Measurements from ENCODE around the gene CD226. TPM values are rescaled to one million over a fixed set of nuclear protein-coding genes. Genes with fewer than 3 reads are reported as not detected.
"Not testable (repeated sequence)": the region's sequence is repeated elsewhere in the genome, so short reads cannot be mapped to it uniquely, and the experiment has no call there.

CD226 gene
- total and polyA plus RNA-seq, 2 donors, result 0.89 to 3.6 TPM

DNA sequence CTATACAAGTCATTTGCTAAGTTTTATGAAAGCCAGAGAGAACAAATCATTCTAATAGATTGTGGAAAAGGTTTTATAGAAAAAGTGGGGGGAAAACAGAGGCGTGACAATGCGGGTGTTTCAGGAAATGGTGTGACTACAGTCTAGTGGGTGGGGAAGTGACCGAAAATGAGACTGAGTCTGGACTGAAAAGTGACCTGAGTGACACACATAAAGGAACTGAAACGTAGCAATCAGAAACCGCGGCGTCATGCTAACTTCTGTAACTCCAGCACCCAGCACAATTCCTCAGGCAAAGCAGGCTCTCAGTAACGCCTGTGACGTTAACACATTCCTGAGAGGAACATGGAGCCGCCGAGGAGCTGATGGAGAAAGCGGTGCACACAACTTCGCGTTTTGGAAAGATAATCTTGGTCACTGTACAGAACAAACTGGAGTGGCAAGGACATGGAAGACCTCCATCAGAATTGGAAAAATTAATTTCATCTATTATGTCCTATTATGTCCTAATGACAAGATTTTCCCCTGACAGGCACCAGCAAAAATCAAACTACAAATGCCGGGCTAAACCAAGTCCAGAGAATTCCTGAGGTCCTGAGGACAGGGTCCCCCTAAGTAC, 1.4 kb upstream of the CD226 start:
- no peak for DNase-seq (ENCODE audit: extremely low spot score)
- Histone ChIP-seq H3K4me1 (ENCODE audit: insufficient read depth) (no peaks in the 10 kb centered on the region), H3K27ac (ENCODE audit: low read depth) (no peak overlapping the region), H3K36me3 (ENCODE audit: insufficient read depth) (no peaks in the 10 kb centered on the region), H3K4me3 (ENCODE audit: low read depth, low read length) (no peak overlapping the region)
- WGBS, result 62% methylated on average over 15 of the region's 15 CpGs

DNA sequence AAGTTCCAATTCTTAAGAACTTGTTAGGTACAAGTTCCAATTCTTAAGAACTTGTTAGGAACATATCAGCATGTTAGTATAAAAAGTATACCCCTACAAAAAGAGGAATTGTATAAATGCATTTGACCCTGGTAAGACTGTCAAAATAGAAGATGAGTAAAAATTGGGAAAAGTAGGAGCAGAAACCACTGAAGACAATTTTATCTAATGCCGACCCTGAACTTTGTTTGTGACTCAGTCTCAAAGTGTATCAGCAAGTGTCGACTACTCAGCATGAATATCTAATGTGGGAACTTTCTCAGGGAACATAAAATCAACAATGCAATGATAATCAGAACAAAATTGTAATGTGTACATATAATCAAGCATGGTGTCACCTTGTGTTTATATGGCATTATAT, 583 bp upstream of the CD226 start:
- Histone ChIP-seq H3K36me3 (ENCODE audit: insufficient read depth) (no peaks in the 10 kb centered on the region), H3K4me3 (ENCODE audit: low read depth, low read length) (no peak overlapping the region), H3K4me1 (ENCODE audit: insufficient read depth) (no peaks in the 10 kb centered on the region), H3K27ac (ENCODE audit: low read depth) (no peak overlapping the region)
- 81% methylated on average over 2 of the region's 2 CpGs for WGBS
- no peak for DNase-seq (ENCODE audit: extremely low spot score)

DNA sequence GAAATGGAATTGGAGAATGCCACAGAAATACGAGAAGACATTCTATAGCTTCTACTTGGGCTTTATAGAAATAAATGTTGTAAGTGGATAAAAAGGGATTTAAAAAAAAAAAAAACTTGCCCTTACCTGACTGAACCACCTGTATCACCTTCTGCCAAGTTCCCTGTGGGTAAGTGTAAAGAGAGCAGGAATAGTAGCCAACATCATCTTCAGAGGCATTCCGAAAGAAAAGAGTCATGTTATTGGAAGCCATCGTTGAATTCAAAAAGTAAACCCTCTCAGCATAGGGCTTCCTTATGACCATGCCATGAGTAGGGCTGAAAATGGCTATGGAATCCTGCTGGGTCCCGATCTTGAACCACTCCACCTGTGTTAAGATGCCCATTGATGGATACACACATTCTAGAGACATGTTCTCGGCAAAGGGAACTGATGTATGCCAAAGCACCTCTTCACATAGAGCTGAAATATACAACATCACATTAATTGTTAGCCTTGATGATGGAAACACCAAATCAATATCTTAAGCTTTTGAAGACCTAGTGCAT, 991 bp downstream of the CD226 start:
- Histone ChIP-seq H3K4me3 (ENCODE audit: low read depth, low read length) (no peak overlapping the region), H3K27ac (ENCODE audit: low read depth) (no peak overlapping the region), H3K36me3 (ENCODE audit: insufficient read depth) (no peaks in the 10 kb centered on the region), H3K4me1 (ENCODE audit: insufficient read depth) (no peaks in the 10 kb centered on the region)
- no peak for DNase-seq (ENCODE audit: extremely low spot score)
- WGBS, result 95% methylated on average over 5 of the region's 5 CpGs

DNA sequence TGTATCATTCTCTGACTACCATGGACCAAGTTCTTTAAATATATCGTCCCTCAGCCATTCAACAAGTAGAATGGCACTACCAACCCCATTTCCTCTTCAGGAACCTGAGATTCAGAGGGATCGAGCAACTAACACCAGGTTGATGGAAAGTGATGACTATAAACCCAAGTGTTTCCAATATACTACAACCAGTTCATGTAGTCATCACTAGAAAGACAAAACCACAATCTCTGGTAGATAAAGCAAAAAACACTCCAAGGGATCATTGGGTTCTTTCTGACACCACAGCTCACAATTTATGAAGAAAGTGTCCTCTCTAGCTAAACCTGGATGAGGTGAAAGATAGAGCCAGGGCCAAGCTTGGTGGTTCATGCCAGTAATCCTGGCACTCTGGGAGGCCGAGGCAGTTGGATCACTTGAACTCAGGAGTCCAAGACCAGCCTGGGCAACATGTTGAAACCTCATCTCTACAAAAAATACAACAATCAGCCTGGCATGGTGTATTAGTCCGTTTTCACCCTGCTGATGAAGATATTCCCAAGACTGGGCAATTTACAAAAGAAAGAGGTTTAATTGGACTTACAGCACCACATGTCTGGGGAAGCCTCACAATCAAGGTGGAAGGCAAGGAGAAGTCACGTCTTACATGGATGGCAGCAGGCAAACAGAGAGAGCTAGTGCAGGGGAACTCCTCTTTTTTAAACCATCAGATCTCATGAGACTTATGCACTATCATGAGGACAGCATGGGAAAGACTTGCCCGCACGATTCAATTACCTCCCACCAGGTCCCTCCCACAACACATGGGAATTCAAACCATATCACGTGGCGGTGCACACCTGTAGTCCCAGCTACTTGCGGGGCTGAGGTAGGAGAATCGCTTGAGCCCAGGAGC, 2.2 kb downstream of the CD226 start:
- DNase-seq (ENCODE audit: extremely low spot score), result no peak
- Histone ChIP-seq H3K4me3 (ENCODE audit: low read depth, low read length) (no peak overlapping the region), H3K4me1 (ENCODE audit: insufficient read depth) (no peaks in the 10 kb centered on the region), H3K27ac (ENCODE audit: low read depth) (no peak overlapping the region), H3K36me3 (ENCODE audit: insufficient read depth) (no peaks in the 10 kb centered on the region)
- 94% methylated on average over 11 of the region's 11 CpGs for WGBS

DNA sequence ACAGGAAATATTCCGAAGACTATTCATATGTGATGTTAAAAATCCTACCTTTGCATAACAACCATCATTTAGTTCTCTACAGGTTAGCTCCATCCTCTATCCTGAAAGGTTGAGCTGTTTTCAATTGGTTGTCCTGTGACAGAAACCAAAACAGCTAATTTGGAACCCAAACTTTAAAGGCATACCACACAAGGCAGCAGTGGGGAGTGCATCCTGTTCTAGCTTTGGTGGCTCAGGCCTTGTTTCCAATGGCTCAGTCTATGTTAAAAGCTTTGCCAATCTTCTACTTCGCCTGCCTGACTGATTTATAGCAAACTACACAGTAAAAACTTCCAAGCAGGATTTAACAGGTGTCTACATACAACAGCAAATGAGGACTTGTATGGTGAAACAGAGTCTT, 3.2 kb downstream of the CD226 start:
- 87% methylated on average over 2 of the region's 2 CpGs for WGBS
- no peak for DNase-seq (ENCODE audit: extremely low spot score)
- Histone ChIP-seq H3K4me3 (ENCODE audit: low read depth, low read length) (no peak overlapping the region), H3K4me1 (ENCODE audit: insufficient read depth) (no peaks in the 10 kb centered on the region), H3K36me3 (ENCODE audit: insufficient read depth) (no peaks in the 10 kb centered on the region), H3K27ac (ENCODE audit: low read depth) (no peak overlapping the region)

DNA sequence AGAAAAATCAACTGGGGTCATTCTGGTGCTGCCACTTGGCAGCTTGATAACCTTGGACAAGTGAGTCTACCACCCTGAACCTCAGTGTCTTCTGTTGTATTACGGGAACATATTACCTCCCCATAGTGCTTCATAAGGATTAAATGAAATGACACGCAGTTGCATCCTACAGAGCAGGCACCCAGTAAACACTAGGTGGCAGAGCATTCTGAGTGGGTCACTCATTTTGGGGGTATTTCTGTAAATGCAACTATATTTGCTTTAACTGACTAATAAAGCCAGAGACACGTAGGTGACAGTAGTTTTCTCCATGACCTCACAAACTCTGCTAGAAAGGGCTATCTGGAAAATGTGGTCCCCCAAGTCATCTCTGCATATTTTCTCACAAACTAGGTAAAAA, 4.7 kb downstream of the CD226 start:
- WGBS, result 96% methylated on average over 3 of the region's 3 CpGs
- no peak for DNase-seq (ENCODE audit: extremely low spot score)
- Histone ChIP-seq H3K36me3 (ENCODE audit: insufficient read depth) (no peaks in the 10 kb centered on the region), H3K4me3 (ENCODE audit: low read depth, low read length) (no peak overlapping the region), H3K27ac (ENCODE audit: low read depth) (no peak overlapping the region), H3K4me1 (ENCODE audit: insufficient read depth) (no peaks in the 10 kb centered on the region)

DNA sequence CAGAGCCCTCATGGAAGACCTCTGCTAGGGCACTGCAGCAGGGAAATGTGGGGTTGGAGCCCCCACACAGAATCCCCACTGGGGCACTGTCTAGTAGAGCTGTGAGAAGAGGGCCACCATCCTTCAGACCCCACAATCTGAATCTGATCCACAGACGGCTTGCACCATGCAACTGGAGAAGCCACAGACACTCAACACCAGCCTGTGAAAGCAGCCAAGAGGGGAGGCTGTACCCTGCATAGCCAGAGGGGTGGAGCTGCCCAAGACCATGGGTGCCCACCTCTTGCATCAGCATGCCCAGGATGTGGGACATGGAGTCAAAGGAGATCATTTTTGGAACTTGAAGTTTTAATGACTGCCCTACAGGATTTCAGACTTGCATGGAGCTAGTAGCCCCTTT, 6.5 kb downstream of the CD226 start:
- WGBS, result 96% methylated on average over 1 of the region's 1 CpG
- Histone ChIP-seq H3K27ac (ENCODE audit: low read depth) (no peak overlapping the region), H3K4me1 (ENCODE audit: insufficient read depth) (no peaks in the 10 kb centered on the region), H3K4me3 (ENCODE audit: low read depth, low read length) (no peak overlapping the region), H3K36me3 (ENCODE audit: insufficient read depth) (no peaks in the 10 kb centered on the region)
- DNase-seq (ENCODE audit: extremely low spot score), result no peak

DNA sequence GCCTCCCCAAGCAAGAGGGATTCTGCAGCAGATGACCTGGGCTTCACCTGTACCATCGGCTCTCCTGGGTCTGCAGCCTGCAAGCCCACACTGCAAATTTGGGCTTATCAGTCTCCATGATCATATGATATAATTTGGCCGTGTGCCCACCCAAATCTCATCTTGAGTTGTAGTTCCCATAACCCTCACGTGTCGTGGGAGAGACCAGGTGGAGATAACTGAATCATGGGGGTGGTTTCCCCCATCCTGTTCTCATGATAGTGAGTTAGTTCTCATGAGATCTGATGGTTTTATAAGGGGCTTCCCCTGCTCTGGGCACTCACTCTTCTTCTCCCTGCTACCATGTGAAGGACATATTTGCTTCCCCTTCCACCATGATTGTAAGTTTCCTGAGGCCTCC, 7.9 kb downstream of the CD226 start:
- WGBS, result 80% methylated on average over 4 of the region's 4 CpGs

DNA sequence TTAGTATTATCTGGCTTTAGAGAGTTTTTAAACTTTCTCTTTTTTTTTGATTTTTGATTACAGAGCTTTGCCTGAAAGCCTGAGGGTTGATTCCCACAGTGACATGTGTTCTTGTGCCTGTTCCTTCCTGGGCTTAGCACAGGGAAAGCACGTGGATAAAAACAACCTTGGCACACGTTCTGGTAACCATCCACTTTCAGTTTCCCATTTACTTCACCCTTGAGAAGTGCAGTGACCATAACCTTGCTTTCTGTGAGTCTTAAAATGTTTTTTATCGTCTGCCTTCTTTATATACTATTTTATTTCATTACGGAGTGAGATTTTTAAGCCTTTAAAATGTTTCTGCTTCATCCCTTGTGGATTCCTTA, 11.5 kb downstream of the CD226 start:
- WGBS, result 43% methylated on average over 4 of the region's 4 CpGs
- Histone ChIP-seq H3K36me3 (ENCODE audit: insufficient read depth) (no peaks in the 10 kb centered on the region), H3K27ac (ENCODE audit: low read depth) (no peak overlapping the region), H3K4me1 (ENCODE audit: insufficient read depth) (no peaks in the 10 kb centered on the region), H3K4me3 (ENCODE audit: low read depth, low read length) (no peak overlapping the region)
- DNase-seq (ENCODE audit: extremely low spot score), result no peak

More for the DNA sequence above, 7.9 kb downstream of the CD226 start:
- H3K4me1 ChIP-seq (ENCODE audit: insufficient read depth); H3K36me3 ChIP-seq (ENCODE audit: insufficient read depth); DNase-seq (ENCODE audit: extremely low spot score); H3K4me3 ChIP-seq (ENCODE audit: low read depth, low read length); H3K27ac ChIP-seq (ENCODE audit: low read depth): not testable (repeated sequence)

DNA sequence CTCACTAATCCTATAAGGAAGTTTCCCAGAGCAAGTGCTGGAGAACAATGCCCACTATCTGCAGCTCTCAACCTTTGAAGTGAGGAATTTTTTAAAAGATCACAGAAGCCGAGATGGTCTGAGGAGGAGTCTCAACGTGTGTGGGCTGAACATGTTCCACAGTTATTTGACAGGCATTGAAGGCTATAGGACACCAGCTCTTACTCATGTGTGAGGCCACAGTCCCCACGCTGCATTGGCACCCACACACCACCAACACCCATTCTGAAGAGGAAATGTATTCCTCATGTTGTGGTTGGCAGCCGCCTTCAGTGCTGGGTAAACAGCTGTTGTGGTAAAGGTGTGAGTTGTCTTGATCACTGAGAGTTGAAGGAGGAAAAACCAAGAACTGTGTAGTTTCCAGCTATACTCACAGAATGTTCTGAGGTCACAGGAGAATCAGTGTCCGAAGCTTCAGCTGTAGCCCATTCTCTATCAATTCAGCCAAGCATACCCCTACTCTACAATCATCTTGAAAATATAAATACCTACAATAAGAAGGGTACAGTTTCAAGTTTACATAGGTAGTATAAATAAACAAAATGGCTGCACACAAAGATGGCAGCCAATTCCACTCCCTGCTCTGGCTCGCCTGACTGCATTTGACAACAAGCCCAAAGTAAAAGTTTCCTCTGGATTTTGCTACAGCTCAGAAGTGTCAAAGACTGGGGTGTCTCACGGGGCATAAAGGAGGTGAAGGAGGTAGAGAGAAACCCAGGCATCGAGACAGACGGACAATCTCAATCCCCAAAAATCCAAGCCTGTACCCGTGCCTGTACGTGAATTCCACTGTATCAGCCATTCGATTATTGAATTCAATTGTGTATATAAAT, 12.1 kb downstream of the CD226 start:
- Histone ChIP-seq H3K27ac (ENCODE audit: low read depth) (no peak overlapping the region), H3K36me3 (ENCODE audit: insufficient read depth) (no peaks in the 10 kb centered on the region), H3K4me3 (ENCODE audit: low read depth, low read length) (no peak overlapping the region), H3K4me1 (ENCODE audit: insufficient read depth) (no peaks in the 10 kb centered on the region)
- no peak for DNase-seq (ENCODE audit: extremely low spot score)
- 83% methylated on average over 12 of the region's 12 CpGs for WGBS

DNA sequence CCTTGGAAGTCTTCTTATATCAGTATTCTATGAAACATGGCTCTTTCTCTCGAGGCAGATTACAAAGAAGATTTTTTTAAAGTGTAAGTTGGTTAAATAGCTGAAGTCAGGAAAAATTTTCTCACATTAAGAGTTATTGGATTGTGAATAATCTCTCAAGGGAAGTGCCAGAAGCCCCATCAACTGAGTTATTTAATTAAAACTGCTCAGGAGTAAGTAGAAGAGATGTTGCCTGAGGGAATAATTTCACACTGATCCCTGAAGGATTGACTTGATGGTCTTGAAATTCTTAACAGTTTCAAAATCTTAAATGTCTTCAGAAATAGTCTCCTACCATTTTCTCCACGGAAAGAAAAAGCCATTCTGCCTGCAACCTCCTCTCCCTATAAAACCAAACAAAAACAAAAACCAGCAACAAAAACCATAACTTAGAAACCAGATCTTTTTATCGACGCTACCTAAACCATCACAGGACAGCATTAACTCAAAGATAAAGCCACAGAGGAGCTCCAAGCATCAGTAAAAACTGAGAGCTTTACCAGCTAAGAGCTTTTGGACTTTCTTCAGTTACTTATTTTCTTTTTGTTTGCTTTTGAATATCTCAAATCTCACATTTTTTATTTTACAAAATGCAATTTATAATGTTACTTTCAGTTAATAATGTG, 12.9 kb downstream of the CD226 start:
- 52% methylated on average over 4 of the region's 4 CpGs for WGBS

DNA sequence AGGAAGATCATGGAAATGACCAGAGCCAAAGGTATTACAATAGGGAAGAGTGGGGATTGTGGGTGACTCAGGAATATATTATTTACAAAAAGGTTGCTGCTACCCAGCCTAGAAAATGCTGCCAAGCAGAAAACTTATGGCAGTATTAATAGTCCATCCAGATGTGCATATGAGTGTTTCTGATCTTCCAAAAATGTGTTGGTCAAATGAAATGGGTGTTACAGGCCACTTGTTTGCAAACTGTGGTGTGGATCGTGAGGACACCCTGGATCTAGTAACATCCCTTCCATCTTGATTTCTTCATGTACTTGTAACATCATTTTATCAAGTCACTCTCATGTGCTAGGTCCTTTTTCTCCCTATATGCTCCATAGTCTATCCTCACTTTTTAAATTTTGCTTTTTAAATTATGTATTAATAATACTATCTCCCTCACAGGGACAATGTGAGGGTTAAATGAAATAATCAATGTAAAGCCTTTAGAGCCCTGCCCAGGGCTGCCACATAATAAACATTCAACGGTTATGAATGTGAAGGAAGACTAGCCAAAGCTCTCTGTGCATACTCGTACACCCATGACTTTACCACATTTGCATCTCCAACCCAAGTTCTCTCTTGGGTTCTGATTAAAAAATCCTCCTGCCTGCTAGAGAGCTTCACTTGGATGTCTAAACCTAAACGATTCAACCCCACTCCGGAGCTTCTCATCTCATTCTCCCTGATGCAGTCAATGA, 18.5 kb downstream of the CD226 start:
- WGBS, result 87% methylated on average over 5 of the region's 5 CpGs
- H3K27ac ChIP-seq (ENCODE audit: low read depth), result no peak overlapping the region
- no peaks in the 10 kb centered on the region for H3K36me3 ChIP-seq (ENCODE audit: insufficient read depth)
- DNase-seq (ENCODE audit: extremely low spot score), result no peak
- peaks cover 2% of the 10 kb centered on the region for H3K4me1 ChIP-seq (ENCODE audit: insufficient read depth)
- no peak overlapping the region for H3K4me3 ChIP-seq (ENCODE audit: low read depth, low read length)

More for the DNA sequence above, 12.9 kb downstream of the CD226 start:
- DNase-seq (ENCODE audit: extremely low spot score), result no peak
- Histone ChIP-seq H3K36me3 (ENCODE audit: insufficient read depth) (no peaks in the 10 kb centered on the region), H3K27ac (ENCODE audit: low read depth) (no peak overlapping the region), H3K4me1 (ENCODE audit: insufficient read depth) (peaks cover 2% of the 10 kb centered on the region), H3K4me3 (ENCODE audit: low read depth, low read length) (no peak overlapping the region)
